HG02884 (cell line): ENCODE data around the gene OR7C1.
"Not testable (repeated sequence)": the region's sequence is repeated elsewhere in the genome, so short reads cannot be mapped to it uniquely, and the experiment has no call there.

ENCODE experiments used
- ATAC-seq: cut with Tn5 transposase; IDR thresholded peaks from one replicate; pipeline ENCODE4 v1.9.1; 2021; ENCODE audit warnings: mild to moderate bottlenecking, moderate library complexity; ENCODE audit not compliant: unreplicated experiment

OR7C1 gene

DNA sequence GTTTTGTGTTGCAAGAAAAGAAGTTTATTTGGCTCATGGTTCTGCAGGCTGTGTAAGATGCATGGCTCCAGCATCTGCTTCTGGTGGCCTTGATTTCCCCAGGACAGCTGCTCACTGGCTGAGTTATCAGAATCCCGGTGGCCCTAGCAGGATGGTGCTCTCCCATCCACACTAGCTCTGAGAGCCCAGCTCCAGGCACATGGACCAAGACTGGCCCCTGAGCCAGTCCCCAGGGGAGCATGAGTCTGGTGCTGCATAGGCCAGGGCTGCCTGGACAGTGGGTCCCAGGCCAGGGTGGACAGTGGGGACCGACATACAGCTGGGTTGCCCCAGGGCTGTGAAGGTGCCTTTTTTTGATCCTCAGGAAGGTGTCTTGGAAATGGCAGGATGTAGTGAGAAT is 67.0 kb downstream of the OR7C1 start:
- no peak for ATAC-seq

DNA sequence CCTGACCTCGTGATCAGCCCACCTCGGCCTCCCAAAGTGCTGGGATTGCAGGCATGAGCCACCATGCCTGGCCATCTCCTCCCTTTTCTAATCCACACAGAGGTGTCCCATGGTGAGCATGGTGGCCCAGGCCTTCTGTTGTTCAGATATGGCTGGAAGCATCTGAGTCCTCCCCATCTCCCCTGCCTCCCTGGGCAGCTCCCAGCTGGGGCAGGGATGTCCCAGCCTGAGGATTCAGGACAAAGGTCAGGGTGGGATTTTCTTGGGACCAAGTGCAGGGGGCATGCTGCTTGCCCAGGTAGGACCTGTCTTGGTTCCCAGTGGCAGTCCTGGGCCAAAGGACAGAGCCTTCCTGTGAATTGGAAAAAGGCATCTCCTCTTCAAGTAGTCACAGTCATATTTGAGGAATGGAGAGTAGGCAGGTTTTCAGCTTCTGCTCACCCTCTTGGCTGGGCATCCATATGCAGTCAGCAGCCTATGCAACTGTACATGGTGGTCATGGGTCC is 67.5 kb downstream of the OR7C1 start:
- no peak for ATAC-seq

DNA sequence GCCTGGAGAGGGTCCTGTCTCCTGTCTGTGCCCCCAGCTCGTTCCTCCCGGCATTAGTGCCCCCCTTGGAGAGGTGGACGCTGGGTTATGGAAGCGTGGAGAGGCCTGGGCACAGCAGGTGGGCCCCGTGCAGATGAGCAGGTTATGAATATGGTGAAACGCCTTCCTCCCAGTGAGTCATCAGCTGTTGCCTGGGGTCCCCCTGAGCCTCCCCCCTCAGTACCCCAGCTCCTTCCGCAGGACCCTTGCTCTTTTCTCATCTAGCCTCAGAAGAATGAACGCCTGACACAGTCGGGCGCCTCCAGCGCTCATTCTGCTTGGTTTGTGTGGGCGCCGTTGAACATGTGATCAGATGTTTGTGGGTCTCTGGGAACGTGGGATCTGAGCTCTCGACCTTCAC is 69.1 kb downstream of the OR7C1 start:
- ATAC-seq = not testable (repeated sequence)

DNA sequence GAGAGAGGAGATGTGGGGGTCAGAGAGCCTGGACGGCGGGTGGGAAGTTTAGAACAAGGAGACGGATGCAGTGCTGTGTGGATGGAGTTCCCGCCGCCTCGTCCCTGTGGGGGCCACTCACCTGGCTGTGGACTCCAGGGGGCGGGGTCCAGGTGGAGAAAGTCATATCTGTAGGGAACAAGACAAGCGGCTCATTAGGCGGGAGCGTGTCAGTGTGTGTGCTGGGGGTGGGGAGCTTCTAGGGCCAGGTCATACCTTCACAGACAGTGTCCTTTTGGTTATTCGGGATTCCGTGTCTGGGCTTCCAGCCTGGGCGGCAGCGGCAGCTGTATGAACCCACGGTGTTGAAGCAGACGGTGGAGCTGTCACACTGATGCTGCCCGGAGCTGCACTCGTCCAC is 69.6 kb downstream of the OR7C1 start:
- ATAC-seq = not testable (repeated sequence)

DNA sequence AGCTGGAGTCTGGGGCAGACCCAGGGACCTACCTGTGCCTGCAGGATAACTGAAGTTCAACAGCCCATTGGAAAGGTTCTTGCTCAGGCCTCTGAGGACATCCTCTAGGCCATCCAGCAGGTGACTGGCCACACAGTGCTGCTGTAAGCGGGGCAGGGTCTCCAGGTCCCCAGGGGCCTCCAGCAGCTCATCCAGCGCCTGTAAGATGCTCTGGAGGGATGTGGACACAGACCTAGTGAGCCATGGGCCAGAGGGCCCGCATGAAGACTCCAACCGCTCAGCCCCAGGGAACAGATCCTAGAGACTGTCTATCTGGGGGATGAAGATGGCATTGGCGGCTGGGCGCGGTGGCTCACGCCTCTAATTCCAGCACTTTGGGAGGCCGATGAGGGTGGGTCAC is 70.6 kb downstream of the OR7C1 start:
- ATAC-seq = no peak

DNA sequence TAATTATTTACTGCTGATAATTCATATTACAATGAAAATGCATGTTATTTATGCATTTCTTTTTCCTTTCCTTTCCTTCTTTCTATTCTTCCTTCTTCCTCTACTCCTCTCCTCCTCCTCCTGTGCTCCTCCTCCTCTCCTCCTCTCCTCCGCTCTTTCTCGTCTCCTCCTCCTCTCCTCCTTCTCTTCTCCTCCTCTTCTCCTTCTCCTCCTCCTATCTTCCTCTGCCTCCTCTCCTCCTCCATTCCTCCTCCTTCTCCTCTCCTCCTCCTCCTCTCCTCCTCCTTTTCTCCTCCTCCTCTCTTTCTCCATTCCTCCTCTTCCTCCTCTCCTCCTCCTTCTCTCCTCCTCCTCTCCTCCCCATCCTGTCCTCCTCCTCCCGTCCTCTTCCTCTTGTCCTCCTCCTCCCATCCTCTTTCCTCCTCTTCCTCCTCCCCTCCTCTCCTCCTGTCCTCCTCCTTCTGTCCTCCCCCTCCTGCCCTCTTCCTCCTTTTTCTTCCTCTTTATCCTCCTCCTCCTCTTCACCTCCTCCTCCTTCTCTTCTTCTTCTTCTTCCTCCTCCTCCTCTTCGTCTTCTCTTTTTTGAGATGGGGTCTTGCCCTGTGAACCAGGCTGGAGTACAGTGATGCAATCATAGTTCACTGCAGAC is 71.4 kb downstream of the OR7C1 start:
- no peak for ATAC-seq

DNA sequence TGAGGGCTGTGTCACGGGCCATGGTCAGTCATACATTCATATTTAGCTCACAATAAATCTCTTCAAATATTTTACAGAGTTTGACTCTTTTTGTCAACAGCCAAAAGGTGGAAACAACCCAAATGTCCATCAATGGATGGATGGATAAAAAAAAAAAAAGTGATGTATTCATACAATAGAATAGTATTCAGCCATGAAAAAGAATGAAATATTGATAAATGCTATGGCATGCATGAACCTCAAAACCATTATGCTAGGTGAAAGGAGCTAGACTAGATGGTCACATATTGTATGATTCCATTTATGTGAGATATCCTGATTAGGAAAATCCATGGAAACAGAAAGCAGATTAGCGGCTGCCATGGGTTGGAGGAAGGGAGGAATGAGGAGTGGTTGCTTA is 72.9 kb downstream of the OR7C1 start:
- no peak for ATAC-seq

DNA sequence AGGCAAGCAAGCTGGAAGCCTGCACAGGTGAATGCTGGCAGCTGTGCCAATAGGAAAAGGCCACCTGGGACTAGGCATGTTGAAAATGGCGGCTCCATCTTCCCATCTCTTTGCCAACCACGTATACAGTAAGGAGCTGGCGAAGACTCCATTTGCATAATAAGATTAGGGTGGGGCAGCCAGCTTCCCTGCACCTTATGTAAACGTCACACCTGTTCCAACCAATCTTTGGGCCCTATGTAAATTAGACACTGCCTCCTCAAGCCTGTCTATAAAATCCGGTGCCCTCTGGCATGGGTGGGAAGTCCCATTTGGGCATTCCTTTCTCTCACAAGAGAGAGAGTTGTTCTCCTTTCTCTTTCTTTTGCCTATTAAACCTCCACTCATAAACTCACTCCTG is 73.4 kb downstream of the OR7C1 start:
- ATAC-seq = no peak

DNA sequence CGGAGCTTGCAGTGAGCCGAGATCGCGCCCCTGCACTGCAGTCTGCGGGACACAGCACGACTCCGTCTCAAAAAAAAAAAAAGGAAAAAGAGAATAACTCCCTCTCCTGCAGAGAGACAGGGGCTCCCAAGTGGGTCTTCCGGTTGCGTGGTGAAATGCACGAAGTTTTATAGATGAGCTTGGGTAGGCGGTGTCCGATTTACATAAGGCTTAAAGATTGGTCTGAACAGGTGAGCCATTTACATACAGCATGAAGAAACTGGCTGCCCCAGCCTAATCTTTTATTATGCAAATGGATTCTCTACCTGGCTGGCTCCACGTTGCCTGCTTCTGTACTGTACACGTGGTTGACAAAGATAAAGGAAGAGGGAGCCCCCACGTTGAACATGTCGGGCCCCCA is 76.2 kb downstream of the OR7C1 start:
- ATAC-seq = no peak

DNA sequence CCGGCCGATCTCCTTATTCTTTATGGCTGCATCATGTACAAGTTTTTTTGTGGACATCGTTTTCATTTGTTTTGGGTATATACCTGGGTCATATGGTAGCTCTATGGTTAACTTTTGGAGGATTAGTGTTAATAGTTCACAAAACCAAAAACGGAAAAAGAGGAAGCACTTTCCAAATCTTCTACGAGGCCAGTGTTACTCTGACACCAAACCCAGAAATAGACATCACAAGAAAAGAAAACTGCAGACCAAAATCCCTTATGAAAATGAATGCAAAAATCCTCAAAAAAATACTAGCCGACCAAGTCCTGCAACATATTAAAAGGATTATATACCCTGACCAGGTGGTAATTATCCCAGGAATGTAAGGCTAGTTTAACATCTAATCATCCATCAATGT is 86.4 kb downstream of the OR7C1 start:
- ATAC-seq = no peak
